GM19023 (cell line): ENCODE results near the gene C1GALT1.
"Not testable (repeated sequence)": the region's sequence is repeated elsewhere in the genome, so short reads cannot be mapped to it uniquely, and the experiment has no call there.

Source experiments
- ATAC-seq: cut with Tn5 transposase; IDR thresholded peaks from one replicate; pipeline ENCODE4 v1.9.1; 2021; ENCODE audit warnings: mild to moderate bottlenecking, moderate library complexity; ENCODE audit not compliant: unreplicated experiment

C1GALT1 gene

GRCh38 chr7:7231865-7232264 is 49.5 kb downstream of the C1GALT1 start:
- ATAC-seq, result no peak

DNA sequence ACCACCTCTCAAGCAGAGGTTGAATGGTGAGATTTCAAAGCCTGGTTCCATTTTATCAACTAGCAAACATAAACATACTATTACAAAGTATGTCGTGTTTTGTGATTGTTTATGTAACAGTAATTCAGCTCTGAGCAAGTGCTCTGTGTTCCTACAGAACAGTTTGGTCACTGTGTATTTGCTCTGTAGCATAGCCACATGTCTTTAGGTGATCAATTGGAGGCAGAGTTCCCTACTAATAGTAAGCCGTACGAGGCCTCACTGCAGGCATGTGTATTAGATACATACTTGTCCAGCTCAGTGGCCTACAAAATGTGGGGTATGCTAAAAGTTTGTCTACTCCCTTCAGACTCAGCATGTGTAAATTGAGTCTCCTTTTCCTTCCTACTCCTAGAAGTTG is 53.0 kb downstream of the C1GALT1 start:
- no peak for ATAC-seq

GRCh38 chr7:7236041-7236440 is 53.7 kb downstream of the C1GALT1 start:
- ATAC-seq, result no peak

DNA sequence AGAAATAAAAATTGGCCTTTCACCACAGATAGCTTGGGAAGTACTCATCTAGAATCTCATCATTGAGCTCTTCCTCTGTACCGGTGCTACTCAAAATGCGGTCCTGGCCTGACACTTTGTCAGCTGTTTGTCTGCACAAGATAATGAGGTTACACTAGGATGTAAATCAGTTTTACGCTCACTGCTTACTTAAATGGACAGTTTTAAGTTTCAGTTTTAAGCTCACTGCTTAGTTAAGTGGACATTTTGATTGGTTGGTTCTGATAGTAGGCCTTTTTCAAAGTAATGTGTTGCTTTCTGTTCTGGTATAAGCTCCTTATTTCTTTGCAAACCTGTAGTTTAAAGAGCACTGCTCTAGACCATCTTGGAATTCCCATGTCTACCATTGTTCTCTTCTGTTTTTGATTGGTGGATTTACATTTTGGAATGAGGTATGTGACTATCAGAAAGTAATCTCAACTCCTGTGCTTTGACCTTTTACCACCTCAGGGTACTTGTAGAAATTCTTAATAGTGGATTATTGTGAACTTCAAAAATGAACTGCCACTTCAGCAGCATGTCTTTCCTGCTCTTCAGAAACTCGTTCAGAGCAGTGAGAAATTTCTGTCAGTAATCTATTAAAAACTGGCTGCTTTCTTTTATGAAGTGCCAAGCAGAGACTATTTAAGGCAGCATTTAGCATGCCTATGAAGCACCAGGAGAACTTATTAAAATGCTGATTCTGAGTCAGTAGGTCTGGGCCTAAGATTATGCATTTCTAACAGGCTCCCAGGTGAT is 55.0 kb downstream of the C1GALT1 start:
- ATAC-seq, result no peak

- no peak for ATAC-seq
Measured at GRCh38 chr7:7237978-7238267, 55.6 kb downstream of the C1GALT1 start.

DNA sequence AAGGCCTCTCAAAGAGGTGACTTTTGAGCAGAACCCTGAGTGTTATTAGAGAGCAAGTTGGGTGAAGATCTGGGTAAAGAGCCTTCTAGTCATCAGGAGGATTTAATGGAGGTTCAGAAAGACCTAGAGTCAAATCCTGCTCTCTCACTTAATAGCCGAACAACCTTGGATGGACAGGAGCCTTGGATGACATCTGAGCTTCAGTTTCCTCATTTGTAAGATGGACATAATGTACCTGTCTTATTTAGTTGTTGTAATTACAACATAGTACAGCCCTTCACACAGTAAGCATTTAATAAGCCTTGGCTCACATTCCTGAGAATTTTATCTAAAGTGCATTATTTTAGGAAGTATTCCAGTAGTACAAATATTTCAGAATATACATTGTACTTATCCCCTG is 57.0 kb downstream of the C1GALT1 start:
- ATAC-seq, result no peak

DNA sequence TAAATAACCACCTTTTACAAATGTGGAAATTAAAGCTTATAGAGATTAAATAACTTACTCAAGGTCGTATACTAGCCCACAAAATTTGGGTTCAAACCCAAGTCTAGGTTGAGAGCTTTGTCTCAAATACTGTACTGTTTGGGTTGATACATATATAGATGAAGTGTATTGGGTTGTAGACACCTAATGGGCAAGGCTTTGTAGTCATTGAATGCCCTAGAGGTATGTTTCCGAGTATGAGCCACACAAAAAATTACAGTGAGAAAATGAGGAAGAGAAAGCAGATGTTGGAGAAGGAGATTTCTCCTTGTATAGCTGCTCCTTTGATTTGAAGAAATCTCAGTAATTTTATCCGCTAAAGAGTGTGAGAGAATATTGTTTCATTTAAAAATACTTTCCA is 60.6 kb downstream of the C1GALT1 start:
- ATAC-seq, result no peak

- not testable (repeated sequence) for ATAC-seq
Measured at GRCh38 chr7:7245233-7245632, 62.9 kb downstream of the C1GALT1 start.

DNA sequence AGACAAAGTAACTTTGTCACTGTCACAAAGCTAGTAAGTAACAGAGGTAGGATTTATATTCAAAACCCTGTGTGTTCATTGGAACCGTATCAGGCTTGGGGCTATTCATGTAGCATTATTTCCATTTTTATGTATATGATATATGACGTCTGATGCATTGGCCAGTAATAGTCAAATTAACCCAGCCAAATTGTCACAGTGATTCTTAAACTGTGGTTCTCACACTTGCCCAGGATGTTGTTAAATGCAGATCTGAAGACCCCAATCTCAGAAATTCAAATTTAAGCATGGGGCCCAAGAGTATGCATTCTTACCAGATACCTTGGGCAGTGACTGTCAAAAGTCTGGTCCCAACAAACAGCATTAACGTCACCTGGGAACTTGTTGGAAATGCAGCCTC is 63.9 kb downstream of the C1GALT1 start:
- ATAC-seq, result no peak

DNA sequence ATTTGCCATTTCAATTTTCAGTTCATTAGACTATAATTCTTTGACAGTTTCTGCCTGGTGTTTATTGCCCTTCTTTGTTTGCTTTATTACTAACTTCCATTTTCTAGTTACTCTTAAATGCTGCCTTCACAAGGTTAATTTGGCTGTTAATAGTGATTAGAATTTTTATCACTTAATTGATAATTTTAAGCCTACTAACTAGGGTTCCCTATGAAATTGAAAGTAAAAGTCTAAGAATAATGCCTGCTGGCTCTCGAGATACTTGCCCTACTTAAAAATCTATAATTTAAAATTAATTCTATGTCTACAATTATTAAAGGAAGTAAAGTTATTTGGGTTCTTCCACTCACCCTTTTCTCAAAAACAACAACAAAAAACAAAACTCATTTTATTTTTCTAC is 65.3 kb downstream of the C1GALT1 start:
- ATAC-seq, result no peak

DNA sequence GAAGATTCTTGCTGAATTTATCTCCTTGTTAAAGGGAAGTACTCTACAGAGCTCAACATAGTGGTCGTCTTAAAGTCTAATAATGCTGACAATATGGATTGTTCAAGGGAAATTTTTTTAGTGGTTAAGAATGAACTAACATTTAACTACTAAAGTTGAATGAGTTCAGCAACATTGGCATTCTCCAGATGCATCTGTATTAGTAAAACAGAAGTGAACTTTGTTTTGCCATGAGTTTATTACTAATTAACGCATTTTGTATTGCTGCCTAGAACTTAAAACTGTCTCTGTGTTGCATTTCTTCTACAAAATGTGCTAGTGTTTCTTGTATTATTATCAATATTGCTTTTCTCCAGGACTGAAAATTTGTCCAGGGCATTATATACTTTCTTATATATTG is 67.5 kb downstream of the C1GALT1 start:
- no peak for ATAC-seq

GRCh38 chr7:7251742-7252141 is 69.4 kb downstream of the C1GALT1 start:
- ATAC-seq, result peak; percentile 96

DNA sequence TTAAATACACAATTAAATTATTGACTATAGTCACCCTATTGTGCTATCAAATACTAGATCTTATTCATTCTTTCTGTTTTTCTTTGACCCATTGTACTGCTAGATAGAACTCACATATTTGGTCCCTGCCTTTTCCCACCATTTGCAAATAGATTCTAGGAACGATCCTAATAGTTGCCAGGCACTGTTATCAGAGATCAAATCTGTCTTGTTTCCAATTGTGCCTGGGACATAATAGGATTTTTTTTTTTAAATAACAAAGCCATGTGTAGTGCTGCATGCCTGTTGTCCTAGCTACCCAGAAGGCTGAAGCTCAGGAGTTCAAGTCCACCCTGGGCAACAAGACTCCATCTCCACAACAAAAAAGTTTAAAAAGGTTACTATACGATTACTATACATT is 72.0 kb downstream of the C1GALT1 start:
- no peak for ATAC-seq

GRCh38 chr7:7254908-7255307 is 72.6 kb downstream of the C1GALT1 start:
- no peak for ATAC-seq

- no peak for ATAC-seq
Measured at GRCh38 chr7:7256731-7257274, 74.5 kb downstream of the C1GALT1 start.

GRCh38 chr7:7257899-7258692 is 75.8 kb downstream of the C1GALT1 start:
- ATAC-seq, result peak; percentile 89

DNA sequence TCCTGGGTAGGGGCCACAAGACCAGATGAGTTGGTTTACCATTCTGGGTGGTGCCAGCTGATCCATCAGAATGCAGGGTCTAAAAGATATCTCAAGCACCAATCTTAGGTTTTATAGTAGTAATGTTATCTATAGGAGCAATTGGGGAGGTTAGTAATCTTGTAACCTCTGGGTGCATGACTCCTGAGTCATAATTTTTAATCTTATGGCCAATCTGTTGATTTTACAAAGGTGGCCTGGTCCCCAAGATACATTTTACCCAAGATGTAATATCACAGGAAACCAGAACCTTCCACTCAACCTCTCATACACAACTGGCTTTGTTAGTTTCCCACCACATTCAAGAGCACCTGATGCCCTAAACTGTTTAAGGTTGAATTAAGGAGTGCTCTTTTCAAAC is 79.5 kb downstream of the C1GALT1 start:
- ATAC-seq, result no peak

DNA sequence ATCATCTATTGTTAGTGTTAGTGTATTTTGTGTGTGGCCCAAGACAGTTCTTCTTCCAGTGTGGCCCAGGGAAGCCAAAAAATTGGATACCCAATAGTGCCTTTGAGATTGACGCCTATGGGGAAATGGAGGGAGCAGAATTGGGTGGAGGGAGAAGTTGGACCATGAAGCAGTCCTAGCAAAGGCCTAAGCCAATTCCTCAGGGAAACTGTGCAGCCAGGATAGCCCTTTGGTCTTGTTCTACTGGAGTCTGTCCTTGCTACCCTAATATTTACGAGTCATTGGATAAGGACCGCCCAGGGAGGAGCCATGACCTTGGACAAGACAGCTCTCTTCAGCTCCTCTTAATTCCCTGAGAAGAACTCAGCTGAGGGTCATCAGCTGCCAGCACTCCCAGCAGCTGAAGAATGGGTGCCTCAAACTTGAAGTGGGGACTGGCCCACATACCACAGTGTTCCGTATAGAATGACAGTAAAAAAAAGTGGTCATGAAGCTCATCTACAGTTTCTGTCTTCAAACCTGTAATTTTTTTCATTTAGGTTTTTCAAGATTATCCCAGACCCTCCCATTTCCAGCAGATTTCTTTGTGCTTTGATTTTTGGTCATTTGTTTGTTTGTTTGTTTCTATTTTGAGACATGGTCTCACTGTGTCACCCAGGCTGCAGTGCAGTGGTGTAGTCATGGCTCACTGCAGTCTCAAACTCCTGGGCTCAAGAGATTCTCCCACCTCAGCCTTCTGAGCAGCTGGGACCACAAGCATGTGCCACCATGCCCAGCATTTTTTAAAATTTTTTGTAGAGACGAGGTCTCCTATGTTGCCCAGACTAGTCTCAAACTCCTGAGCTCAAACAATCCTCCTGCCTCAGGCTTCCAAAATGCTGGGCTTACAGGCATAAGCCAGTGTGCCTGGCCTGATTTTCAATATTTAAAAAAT is 81.2 kb downstream of the C1GALT1 start:
- ATAC-seq, result no peak

DNA sequence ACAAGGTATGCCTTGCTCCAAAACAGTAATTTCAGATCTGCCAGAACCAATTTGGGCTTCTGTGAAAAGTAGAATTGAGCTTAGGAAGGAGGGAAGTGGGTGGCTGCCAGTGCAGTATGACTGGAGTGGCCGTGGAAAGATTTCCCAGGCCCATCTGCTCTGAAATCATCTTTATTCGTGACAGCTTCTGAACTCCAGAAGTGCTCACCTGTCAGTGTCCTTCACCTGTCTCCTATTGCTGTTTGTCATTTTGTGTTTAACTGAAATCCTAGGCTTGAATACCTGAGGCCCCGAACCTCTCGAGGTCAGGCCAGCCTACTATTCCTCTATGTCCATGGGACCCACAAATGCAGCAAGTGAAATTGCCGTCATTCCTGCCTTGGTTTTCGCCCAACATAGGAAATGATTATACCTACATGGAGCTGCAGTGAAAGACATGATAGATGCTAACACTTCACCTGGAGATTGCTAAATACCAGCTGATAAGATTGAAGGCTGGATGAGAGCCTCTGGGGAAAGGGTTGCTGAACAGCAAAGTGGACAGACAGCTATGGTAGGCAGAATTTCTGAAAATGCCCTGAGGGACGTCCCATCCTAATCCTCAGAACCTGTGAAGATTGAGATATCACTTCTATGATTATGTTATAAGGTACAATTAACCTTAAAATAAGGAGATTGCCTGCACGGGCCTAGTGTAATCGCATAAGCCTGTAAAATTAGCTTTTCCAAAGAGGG is 82.1 kb downstream of the C1GALT1 start:
- no peak for ATAC-seq
